Fibroblast of lung (primary cell): ENCODE measurements around the gene NPIPA3. TPM values are rescaled to one million over a fixed set of nuclear protein-coding genes. Genes with fewer than 3 reads are reported as not detected.
"Not testable (repeated sequence)": the region's sequence is repeated elsewhere in the genome, so short reads cannot be mapped to it uniquely, and the experiment has no call there.

Experiments
- DNase-seq, 2 donors: peaks; one replicate each; pipeline versions ENCODE4 v3.0.0 to v3.0.0-alpha.2; 2010; ENCODE audit warnings: low read depth in 2 of 2
- H2AFZ ChIP-seq: 2 replicates; pipeline ENCODE4 v1.5.1; 2012; ENCODE audit warnings: low read length, control low read depth, inconsistent platforms
- H3K27ac ChIP-seq: 2 replicates; pipeline ENCODE4 v1.5.1; 2011; ENCODE audit warnings: low read length, control low read depth; ENCODE audit not compliant: insufficient read depth
- H3K27me3 ChIP-seq: 2 replicates; pipeline ENCODE4 v1.5.1; 2011; ENCODE audit warnings: mild to moderate bottlenecking, low read length; ENCODE audit not compliant: control insufficient read depth, insufficient read depth
- H3K36me3 ChIP-seq: 2 replicates; pipeline ENCODE4 v1.5.1; 2011; ENCODE audit warnings: low read length; ENCODE audit not compliant: control insufficient read depth, insufficient read depth
- H3K4me1 ChIP-seq: 2 replicates; pipeline ENCODE4 v1.5.1; 2011; ENCODE audit warnings: low read length; ENCODE audit not compliant: control insufficient read depth, insufficient read depth; ENCODE audit errors: extremely low read depth
- H3K4me2 ChIP-seq: 2 replicates; pipeline ENCODE4 v1.5.1; 2011; ENCODE audit warnings: low read length, control low read depth; ENCODE audit not compliant: insufficient read depth; ENCODE audit errors: extremely low read depth
- H3K4me3 ChIP-seq, 4 experiments: fragments of 200-600 bp in 1 of 4; sonication (generic) in 1 of 4; replicated peaks in 1 of 4; 2 replicates each; pipeline ENCODE4 v1.5.1; 2011 to 2016; ENCODE audit warnings: low read length in 4 of 4, low read depth in 3 of 4, mild to moderate bottlenecking in 3 of 4, control low read depth in 2 of 4, inconsistent platforms in 1 of 4, mixed read lengths in 1 of 4; ENCODE audit not compliant: insufficient read depth in 1 of 4; ENCODE audit errors: control extremely low read depth in 1 of 4
- H3K79me2 ChIP-seq: 2 replicates; pipeline ENCODE4 v1.5.1; 2012; ENCODE audit warnings: mild to moderate bottlenecking, low read length, inconsistent platforms; ENCODE audit not compliant: control insufficient read depth, insufficient read depth
- H3K9ac ChIP-seq: 2 replicates; pipeline ENCODE4 v1.5.1; 2011; ENCODE audit warnings: mild to moderate bottlenecking, low read length, control low read depth; ENCODE audit not compliant: insufficient read depth
- H3K9me3 ChIP-seq: 2 replicates; pipeline ENCODE4 v1.5.1; 2012; ENCODE audit warnings: low read depth, low read length; ENCODE audit not compliant: control insufficient read depth, insufficient read depth
- H4K20me1 ChIP-seq: 2 replicates; pipeline ENCODE4 v1.5.1; 2011; ENCODE audit warnings: low read length; ENCODE audit not compliant: control insufficient read depth, insufficient read depth; ENCODE audit errors: extremely low read depth
- CTCF ChIP-seq, 2 donors: IDR thresholded peaks in 1 of 2; conservative IDR thresholded peaks in 1 of 2; 1 replicate in 1 of 2; 2 replicates in 1 of 2; pipeline ENCODE4 v1.5.1; 2011 to 2012; ENCODE audit warnings: low read length in 2 of 2, control low read depth in 1 of 2, inconsistent platforms in 1 of 2, low read depth in 1 of 2, mild to moderate bottlenecking in 1 of 2
- EZH2 ChIP-seq: IDR thresholded peaks from 2 replicates; pipeline ENCODE4 v1.5.1; 2012; ENCODE audit warnings: low read length, control low read depth, mild to moderate bottlenecking; ENCODE audit errors: missing control alignments
- polyA plus RNA-seq, 2 donors: library from polyadenylated mRNA; depleted of rRNA in 1 of 2; stranded (reverse) in 1 of 2; unstranded in 1 of 2; fragments of >200 nt; gene quantifications; 2 replicates each; pipeline ENCODE4 v1.2.1, GENCODE V29; 2011 to 2012; ENCODE audit warnings: missing spikeins in 1 of 2
- total RNA-seq: library from RNA; depleted of rRNA; stranded (reverse); fragments of >200 nt; gene quantifications from 2 replicates; pipeline ENCODE4 v1.2.1, GENCODE V29; 2014

NPIPA3 gene
- total and polyA plus RNA-seq, 2 donors (not counting 1 experiment from before 2014, with no cell fraction given), result 1.3 to 4.6 TPM

DNA sequence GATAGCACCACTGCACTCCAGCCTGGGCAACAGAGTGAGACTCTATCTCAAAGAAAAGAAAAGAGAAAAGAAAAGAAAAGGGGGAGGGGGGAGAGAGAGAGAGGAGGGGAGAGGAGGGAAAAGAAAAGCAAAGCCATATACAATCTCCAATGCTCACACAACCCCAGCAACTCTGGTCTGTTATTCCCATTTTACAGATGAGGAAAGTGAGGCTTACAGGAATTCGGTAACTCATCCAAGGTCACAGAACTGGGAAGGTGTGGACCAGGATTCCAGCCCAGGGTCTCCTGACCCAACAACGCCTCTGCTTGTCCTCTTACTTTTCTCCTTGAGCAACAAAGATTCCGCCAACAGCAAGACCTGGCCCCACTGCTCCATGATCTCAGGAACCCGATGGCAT, 22.1 kb upstream of the NPIPA3 start:
- no peak overlapping the region for H3K4me2 ChIP-seq

DNA sequence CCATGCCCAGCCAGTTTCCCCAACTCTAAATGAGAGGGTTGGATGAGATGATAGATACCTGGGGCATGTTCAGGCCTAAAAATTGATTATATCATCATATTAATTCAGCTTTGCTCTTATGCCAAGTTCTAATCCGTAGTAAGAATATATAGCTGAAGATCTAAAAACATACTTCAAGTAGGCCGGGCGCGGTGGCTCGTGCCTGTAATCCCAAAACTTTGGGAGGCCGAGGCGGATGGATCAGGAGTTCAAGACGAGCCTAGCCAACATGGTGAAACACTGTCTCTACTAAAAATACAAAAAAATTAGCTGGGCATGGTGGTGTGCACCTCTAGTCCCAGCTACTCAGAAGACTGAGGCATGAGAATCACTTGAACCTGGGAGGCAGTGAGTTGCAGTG, 21.1 kb upstream of the NPIPA3 start:
- no peak overlapping the region for H3K9ac ChIP-seq

More for the DNA sequence above, 22.1 kb upstream of the NPIPA3 start:
- Histone ChIP-seq H4K20me1 (no peaks in the 10 kb centered on the region), H3K4me3 (no peak overlapping the region), H2AFZ (no peak overlapping the region), H3K27me3 (no peaks in the 10 kb centered on the region), H3K79me2 (no peaks in the 10 kb centered on the region), H3K36me3 (no peaks in the 10 kb centered on the region), H3K27ac (no peak overlapping the region), H3K9me3 (no peaks in the 10 kb centered on the region), H3K9ac (no peak overlapping the region), H3K4me1 (no peaks in the 10 kb centered on the region)
- DNase-seq, result no peak
- TF ChIP-seq EZH2, result no peak
- TF ChIP-seq CTCF (conservative IDR thresholded peaks at IDR 0.05 in 1 of 2, IDR thresholded peaks at IDR 0.05 in 1 of 2; ENCODE audit: low read depth in 1 of 2, low read length in 2 of 2), result no peak

DNA sequence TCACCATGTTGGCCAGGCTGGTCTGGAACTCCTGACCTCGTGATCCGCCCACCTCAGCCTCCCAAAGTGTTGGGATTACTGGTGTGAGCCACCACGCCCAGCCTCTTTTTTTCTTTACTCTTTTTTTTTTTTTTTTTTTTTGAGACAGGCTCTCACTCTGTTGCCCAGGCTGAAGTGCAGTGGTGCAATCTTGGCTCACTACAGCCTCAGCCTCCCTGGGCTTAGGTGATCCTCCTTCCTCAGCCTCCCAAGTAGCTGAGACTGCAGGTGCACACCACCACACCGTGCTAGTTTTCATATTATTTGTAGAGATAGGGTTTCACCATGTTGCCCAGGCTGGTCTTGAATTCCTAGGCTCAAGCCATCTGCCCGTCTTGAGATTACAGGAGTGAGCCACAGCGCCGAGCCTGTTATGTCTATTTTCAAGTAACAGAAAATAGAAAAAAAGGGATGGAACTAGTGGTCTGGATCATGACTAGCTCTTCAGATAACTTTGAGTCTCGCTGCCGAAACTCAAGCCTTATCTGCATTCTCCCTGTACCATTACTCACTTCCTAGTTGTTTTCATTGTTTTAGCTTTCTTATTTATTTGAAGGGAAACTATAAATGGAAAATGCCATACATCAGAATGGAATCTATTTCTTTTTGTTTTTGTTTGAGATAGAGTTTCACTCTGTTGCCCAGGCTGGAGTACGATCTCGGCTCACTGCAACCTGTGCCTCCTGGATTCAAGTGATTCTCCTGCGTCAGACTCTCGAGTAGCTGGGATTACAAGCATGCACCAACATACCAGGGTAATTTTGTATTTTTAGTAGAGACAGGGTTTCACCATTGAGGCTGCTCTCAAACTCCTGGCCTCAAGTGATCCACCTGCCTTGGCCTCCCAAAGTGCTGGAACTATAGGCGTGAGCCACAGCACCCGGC, 17.1 kb upstream of the NPIPA3 start:
- not testable (repeated sequence) for H4K20me1 ChIP-seq, H3K4me3 ChIP-seq, H3K79me2 ChIP-seq, H3K27ac ChIP-seq, H3K36me3 ChIP-seq, H3K4me2 ChIP-seq, H3K4me1 ChIP-seq, H3K9me3 ChIP-seq, H3K9ac ChIP-seq, H2AFZ ChIP-seq, H3K27me3 ChIP-seq
- peak in 1 of 2 donors; percentile 59 for DNase-seq

More for the DNA sequence above, 21.1 kb upstream of the NPIPA3 start:
- H3K27ac ChIP-seq, result no peak overlapping the region
- no peak for DNase-seq
- H4K20me1 ChIP-seq, result no peaks in the 10 kb centered on the region
- TF ChIP-seq EZH2 (no peak), CTCF (conservative IDR thresholded peaks at IDR 0.05 in 1 of 2, IDR thresholded peaks at IDR 0.05 in 1 of 2; ENCODE audit: low read depth in 1 of 2, low read length in 2 of 2) (no peak)
- no peaks in the 10 kb centered on the region for H3K9me3 ChIP-seq
- no peak overlapping the region for H3K4me2 ChIP-seq
- H3K36me3 ChIP-seq, result no peaks in the 10 kb centered on the region
- no peak overlapping the region for H2AFZ ChIP-seq
- no peaks in the 10 kb centered on the region for H3K4me1 ChIP-seq
- H3K4me3 ChIP-seq, result no peak overlapping the region
- H3K79me2 ChIP-seq, result no peaks in the 10 kb centered on the region
- no peaks in the 10 kb centered on the region for H3K27me3 ChIP-seq

- H3K4me1 ChIP-seq, H3K27ac ChIP-seq, H3K4me2 ChIP-seq, H3K9ac ChIP-seq, H3K79me2 ChIP-seq, H4K20me1 ChIP-seq, H3K36me3 ChIP-seq, H3K9me3 ChIP-seq, H2AFZ ChIP-seq, DNase-seq, H3K27me3 ChIP-seq, H3K4me3 ChIP-seq: not testable (repeated sequence)
These were observed 9.1 kb upstream of the NPIPA3 start, which contains the start of gene PLA2G10 for GRCh38 chr16:14694129-14694528. PLA2G10 (minus strand) TSS chr16:14694308; CDS start chr16:14694229, 79 bp downstream.

DNA sequence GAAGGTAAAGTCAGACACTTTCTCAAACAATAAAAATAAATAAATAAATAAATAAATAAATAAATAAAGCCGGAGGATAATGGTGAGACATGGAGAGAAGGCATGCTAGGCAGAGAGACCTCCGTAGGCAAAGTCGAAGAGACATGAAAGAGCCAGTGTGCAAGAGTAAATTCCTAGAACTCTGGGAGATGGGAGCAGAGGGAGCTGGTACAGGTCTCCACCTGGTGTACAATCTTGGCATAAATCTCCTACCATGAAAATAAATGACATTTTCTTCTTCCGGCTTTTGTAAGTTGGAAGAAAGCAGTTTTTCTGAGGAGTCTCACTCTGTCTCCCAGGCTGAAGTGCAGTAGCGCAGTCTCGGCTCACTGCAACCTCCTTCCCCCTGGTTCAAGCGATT, 1.4 kb upstream of the NPIPA3 start:
- not testable (repeated sequence) for H3K4me3 ChIP-seq, DNase-seq, H3K27me3 ChIP-seq, H3K79me2 ChIP-seq, H4K20me1 ChIP-seq, H3K9ac ChIP-seq, H3K36me3 ChIP-seq, H3K4me2 ChIP-seq, H3K4me1 ChIP-seq, H3K9me3 ChIP-seq, H2AFZ ChIP-seq, H3K27ac ChIP-seq
